ENCODE measurements around the gene DTX3L. TPM values are rescaled to one million over a fixed set of nuclear protein-coding genes. Genes with fewer than 3 reads are reported as not detected.

Gene DTX3L
- total and polyA plus RNA-seq, 2 experiments from 2014 or later, result 1.8 to 6.8 TPM

GRCh38 chr3:122577409-122578031 is 13.4 kb downstream of the DTX3L start, which contains the start of gene PARP15:
Gene PARP15, plus strand, starts transcription at chr3:122577650. Its CDS starts 18 bp downstream, at chr3:122577668.
- H3K79me2 ChIP-seq (replicated peaks; ENCODE audit: insufficient read depth), result no peaks in the 10 kb centered on the region
- peaks cover 13% of the 10 kb centered on the region for H3K36me3 Mint-ChIP-seq (ENCODE audit: low read depth)

More at GRCh38 chr3:122577409-122578031, 13.4 kb downstream of the DTX3L start, which contains the start of gene PARP15:
- Mint-ChIP-seq H3K9me3 (peaks cover 14% of the 10 kb centered on the region), H3K4me3 (peak within 1 kb of the TSS; percentile 81), H3K4me1 (peaks cover 21% of the 10 kb centered on the region), H3K27ac (no peak within 1 kb of the TSS), H3K27me3 (ENCODE audit: insufficient read depth, low read depth, poor library complexity) (peaks cover 7% of the 10 kb centered on the region)
- H3K4me3 ChIP-seq, result peak within 1 kb of the TSS; percentile 58
- ATAC-seq (peak; percentile 81), DNase-seq (ENCODE audit: low spot score) (peak; percentile 77)
- TF ChIP-seq CTCF (conservative IDR thresholded peaks at IDR 0.05; ENCODE audit: low read depth in 2 of 2) (0 out of 4 replicates have a peak, but pooled peaks of 1 of the 2 experiments have one; percentile 15), EZH2 (IDR thresholded peaks at IDR 0.05; ENCODE audit: low read depth, unreplicated experiment) (peak; percentile 42), REST (IDR thresholded peaks at IDR 0.05; ENCODE audit: unreplicated experiment) (no peak), ZNF114 (CRISPR knock-in tag; IDR thresholded peaks at IDR 0.05) (no peak), EZH2phosphoT487 (IDR thresholded peaks at IDR 0.05; ENCODE audit: unreplicated experiment) (no peak)
- H3K27me3 ChIP-seq (ENCODE audit: insufficient read depth), result peaks cover 25% of the 10 kb centered on the region
- no peaks in the 10 kb centered on the region for H3K36me3 ChIP-seq (ENCODE audit: insufficient read depth)
- H2AFZ ChIP-seq, result peak within 1 kb of the TSS; percentile 92
- peaks cover 4% of the 10 kb centered on the region; the same call in 1 of the 2 replicates for H3K4me1 ChIP-seq (ENCODE audit: insufficient read depth)
- 0 out of 2 replicates have a peak, but pooled peaks cover 2% of the 10 kb centered on the region for H3K9me2 ChIP-seq (ENCODE audit: insufficient read depth)
- H4K20me1 ChIP-seq (replicated peaks; ENCODE audit: insufficient read depth), result no peaks in the 10 kb centered on the region
- H3K27ac ChIP-seq (ENCODE audit: low read depth), result no peak within 1 kb of the TSS
- H3F3A ChIP-seq (replicated peaks; ENCODE audit: low read depth), result no peaks in the 10 kb centered on the region
- peak within 1 kb of the TSS; percentile 78 for H3K4me2 ChIP-seq
